Mesendoderm (in vitro differentiated cells): ENCODE data around the gene WNT3A.
A peak's percentile ranks its signal among the peaks of the same experiment; 100 is the strongest.

Experiments used
- DNase-seq: peaks from one replicate; pipeline ENCODE4 v3.0.0; 2013
- H2AK5ac ChIP-seq: 2 replicates; pipeline ENCODE4 v1.6.1; 2013; ENCODE audit warnings: low read length, inconsistent platforms
- H2BK120ac ChIP-seq: 2 replicates; pipeline ENCODE4 v1.6.1; 2013; ENCODE audit warnings: low read depth, mild to moderate bottlenecking, low read length, moderate library complexity, mixed read lengths
- H2BK15ac ChIP-seq: replicated peaks from 2 replicates; pipeline ENCODE4 v1.6.1; 2013; ENCODE audit warnings: low read depth, mild to moderate bottlenecking, moderate library complexity
- H2BK5ac ChIP-seq: 2 replicates; pipeline ENCODE4 v1.6.1; 2013; ENCODE audit warnings: low read length, inconsistent platforms
- H3K18ac ChIP-seq: 2 replicates; pipeline ENCODE4 v1.6.1; 2013; ENCODE audit warnings: mild to moderate bottlenecking, low read length, mixed read lengths
- H3K23ac ChIP-seq: one replicate; pipeline ENCODE4 v1.6.1; 2013; ENCODE audit warnings: low read length
- H3K27ac ChIP-seq: 2 replicates; pipeline ENCODE4 v1.5.1; 2013; ENCODE audit warnings: low read depth, mild to moderate bottlenecking, inconsistent platforms, low read length, moderate library complexity
- H3K27me3 ChIP-seq: 2 replicates; pipeline ENCODE4 v1.6.1; 2013; ENCODE audit warnings: low read length, control low read depth, mild to moderate bottlenecking, inconsistent platforms; ENCODE audit not compliant: insufficient read depth, poor library complexity
- H3K36me3 ChIP-seq: 2 replicates; pipeline ENCODE4 v1.6.1; 2013; ENCODE audit warnings: low read length, inconsistent platforms; ENCODE audit not compliant: control insufficient read depth, insufficient read depth
- H3K4ac ChIP-seq: one replicate; pipeline ENCODE4 v1.6.1; 2013; ENCODE audit warnings: low read depth, mild to moderate bottlenecking, low read length, moderate library complexity
- H3K4me1 ChIP-seq: 2 replicates; pipeline ENCODE4 v1.6.1; 2013; ENCODE audit warnings: low read depth, low read length, inconsistent platforms; ENCODE audit not compliant: control insufficient read depth
- H3K4me2 ChIP-seq: 2 replicates; pipeline ENCODE4 v1.6.1; 2013; ENCODE audit warnings: low read length
- H3K4me3 ChIP-seq: 2 replicates; pipeline ENCODE4 v1.5.1; 2013; ENCODE audit warnings: mild to moderate bottlenecking, low read length
- H3K56ac ChIP-seq: one replicate; pipeline ENCODE4 v1.6.1; 2013; ENCODE audit warnings: low read length
- H3K79me1 ChIP-seq: 2 replicates; pipeline ENCODE4 v1.6.1; 2013; ENCODE audit warnings: low read length, inconsistent platforms
- H3K79me2 ChIP-seq: 2 replicates; pipeline ENCODE4 v1.6.1; 2013; ENCODE audit warnings: mild to moderate bottlenecking, low read length; ENCODE audit not compliant: control insufficient read depth, insufficient read depth
- H3K9ac ChIP-seq: 2 replicates; pipeline ENCODE4 v1.6.1; 2013; ENCODE audit warnings: low read length, inconsistent platforms
- H4K5ac ChIP-seq: one replicate; pipeline ENCODE4 v1.6.1; 2013; ENCODE audit warnings: low read length
- H4K8ac ChIP-seq: one replicate; pipeline ENCODE4 v1.6.1; 2013; ENCODE audit warnings: low read depth, mild to moderate bottlenecking, control low read depth, low read length, moderate library complexity
- WGBS: extraction: QIAGEN DNeasy Blood & Tissue Kit; methylation state at CpG from one replicate; pipeline ENCODE4 v1.1.7; 2013; ENCODE audit warnings: low lambda C conversion rate, missing lambda C conversion rate; ENCODE audit not compliant: insufficient coverage; ENCODE audit errors: extremely low coverage; 5-methylcytosine and 5-hydroxymethylcytosine counted together

WNT3A gene

DNA sequence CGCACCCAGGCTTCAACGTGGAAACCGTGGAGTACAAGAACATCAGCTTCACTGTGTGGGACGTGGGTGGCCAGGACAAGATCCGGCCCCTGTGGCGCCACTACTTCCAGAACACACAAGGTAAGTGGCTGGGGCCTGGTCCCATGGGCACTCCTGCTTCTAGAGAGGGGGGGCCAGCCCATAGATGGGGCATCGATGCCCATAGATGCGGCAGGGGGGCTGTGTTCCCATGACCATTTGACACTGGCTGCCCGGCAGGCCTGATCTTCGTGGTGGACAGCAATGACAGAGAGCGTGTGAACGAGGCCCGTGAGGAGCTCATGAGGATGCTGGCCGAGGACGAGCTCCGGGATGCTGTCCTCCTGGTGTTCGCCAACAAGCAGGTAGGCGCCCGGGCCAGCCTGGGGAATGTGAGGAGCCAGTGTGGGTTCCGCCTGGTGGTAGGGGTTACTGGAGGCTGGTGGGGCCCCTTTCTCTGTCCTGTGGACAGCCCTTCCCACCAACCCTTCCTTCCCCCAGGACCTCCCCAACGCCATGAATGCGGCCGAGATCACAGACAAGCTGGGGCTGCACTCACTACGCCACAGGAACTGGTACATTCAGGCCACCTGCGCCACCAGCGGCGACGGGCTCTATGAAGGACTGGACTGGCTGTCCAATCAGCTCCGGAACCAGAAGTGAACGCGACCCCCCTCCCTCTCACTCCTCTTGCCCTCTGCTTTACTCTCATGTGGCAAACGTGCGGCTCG is 90.7 kb downstream of the WNT3A start:
- peaks cover 6% of the 10 kb centered on the region for H3K36me3 ChIP-seq
- H4K5ac ChIP-seq = no peak overlapping the region
- WGBS = no CpG with 5 or more reads among the region's 34 CpGs
- no peak overlapping the region for H2BK5ac ChIP-seq
- no peaks in the 10 kb centered on the region for H3K27me3 ChIP-seq
- H3K9ac ChIP-seq = no peak overlapping the region
- no peak overlapping the region for H3K4ac ChIP-seq
- no peak overlapping the region for H3K4me3 ChIP-seq
- H2BK15ac ChIP-seq = no peak overlapping the region
- H3K4me2 ChIP-seq = no peak overlapping the region
- DNase-seq = no peak
- no peak overlapping the region for H3K56ac ChIP-seq
- no peak overlapping the region for H2BK120ac ChIP-seq
- no peak overlapping the region for H3K27ac ChIP-seq
- H3K79me2 ChIP-seq = peaks cover 50% of the 10 kb centered on the region
- H3K18ac ChIP-seq = no peak overlapping the region
- H4K8ac ChIP-seq = no peak overlapping the region
- no peak overlapping the region for H2AK5ac ChIP-seq
- H3K4me1 ChIP-seq = no peaks in the 10 kb centered on the region
- peaks cover 14% of the 10 kb centered on the region for H3K79me1 ChIP-seq
- no peak overlapping the region for H3K23ac ChIP-seq

DNA sequence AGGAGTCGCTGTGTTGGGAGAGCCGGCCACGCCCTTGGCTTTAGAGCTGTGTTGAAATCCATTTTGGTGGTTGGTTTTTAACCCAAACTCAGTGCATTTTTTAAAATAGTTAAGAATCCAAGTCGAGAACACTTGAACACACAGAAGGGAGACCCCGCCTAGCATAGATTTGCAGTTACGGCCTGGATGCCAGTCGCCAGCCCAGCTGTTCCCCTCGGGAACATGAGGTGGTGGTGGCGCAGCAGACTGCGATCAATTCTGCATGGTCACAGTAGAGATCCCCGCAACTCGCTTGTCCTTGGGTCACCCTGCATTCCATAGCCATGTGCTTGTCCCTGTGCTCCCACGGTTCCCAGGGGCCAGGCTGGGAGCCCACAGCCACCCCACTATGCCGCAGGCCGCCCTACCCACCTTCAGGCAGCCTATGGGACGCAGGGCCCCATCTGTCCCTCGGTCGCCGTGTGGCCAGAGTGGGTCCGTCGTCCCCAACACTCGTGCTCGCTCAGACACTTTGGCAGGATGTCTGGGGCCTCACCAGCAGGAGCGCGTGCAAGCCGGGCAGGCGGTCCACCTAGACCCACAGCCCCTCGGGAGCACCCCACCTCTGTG is 91.6 kb downstream of the WNT3A start:
- no peak overlapping the region for H3K27ac ChIP-seq
- H3K4me2 ChIP-seq = no peak overlapping the region
- WGBS = no CpG with 5 or more reads among the region's 28 CpGs
- H2AK5ac ChIP-seq = no peak overlapping the region
- no peaks in the 10 kb centered on the region for H3K27me3 ChIP-seq
- H3K79me2 ChIP-seq = peaks cover 41% of the 10 kb centered on the region
- H3K18ac ChIP-seq = no peak overlapping the region
- H4K5ac ChIP-seq = no peak overlapping the region
- H3K56ac ChIP-seq = no peak overlapping the region
- no peaks in the 10 kb centered on the region for H3K4me1 ChIP-seq
- no peak overlapping the region for H4K8ac ChIP-seq
- no peak overlapping the region for H2BK5ac ChIP-seq
- H3K23ac ChIP-seq = no peak overlapping the region
- peaks cover 13% of the 10 kb centered on the region for H3K79me1 ChIP-seq
- H3K4me3 ChIP-seq = no peak overlapping the region
- H3K36me3 ChIP-seq = peaks cover 3% of the 10 kb centered on the region
- H3K9ac ChIP-seq = no peak overlapping the region
- no peak overlapping the region for H2BK120ac ChIP-seq
- no peak for DNase-seq
- no peak overlapping the region for H2BK15ac ChIP-seq
- H3K4ac ChIP-seq = no peak overlapping the region

DNA sequence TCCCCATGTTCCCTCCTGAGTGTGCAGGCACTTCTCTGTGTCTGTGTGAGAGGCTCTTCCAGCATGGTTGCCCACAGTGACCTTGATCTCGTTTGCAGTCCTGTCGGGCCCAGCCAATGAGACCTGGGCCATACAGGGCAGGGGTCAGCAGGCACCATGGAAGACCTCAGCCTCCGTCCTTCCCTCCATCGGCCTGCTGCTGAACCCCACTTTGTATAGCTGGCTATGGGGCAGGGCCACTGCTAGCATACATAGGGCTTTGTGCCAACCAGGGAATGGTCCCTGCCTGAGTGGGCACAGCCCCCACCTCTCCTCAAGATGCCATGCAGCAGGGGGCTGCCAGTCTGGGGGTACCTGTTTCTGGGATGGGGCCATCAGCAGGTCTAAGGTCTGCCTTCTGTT is 92.5 kb downstream of the WNT3A start:
- no peak overlapping the region for H3K4me2 ChIP-seq
- H4K8ac ChIP-seq = no peak overlapping the region
- H3K18ac ChIP-seq = no peak overlapping the region
- H2BK5ac ChIP-seq = no peak overlapping the region
- H3K79me2 ChIP-seq = peaks cover 32% of the 10 kb centered on the region
- DNase-seq = no peak
- no peak overlapping the region for H3K4ac ChIP-seq
- no peak overlapping the region for H2BK15ac ChIP-seq
- no peaks in the 10 kb centered on the region for H3K27me3 ChIP-seq
- no peak overlapping the region for H3K23ac ChIP-seq
- WGBS = no CpG with 5 or more reads among the region's 4 CpGs
- H3K79me1 ChIP-seq = peaks cover 13% of the 10 kb centered on the region
- no peak overlapping the region for H3K27ac ChIP-seq
- no peak overlapping the region for H3K9ac ChIP-seq
- H3K4me3 ChIP-seq = no peak overlapping the region
- no peak overlapping the region for H2AK5ac ChIP-seq
- H2BK120ac ChIP-seq = no peak overlapping the region
- H4K5ac ChIP-seq = no peak overlapping the region
- H3K4me1 ChIP-seq = peaks cover 1% of the 10 kb centered on the region
- H3K56ac ChIP-seq = no peak overlapping the region
- H3K36me3 ChIP-seq = peaks cover 3% of the 10 kb centered on the region

DNA sequence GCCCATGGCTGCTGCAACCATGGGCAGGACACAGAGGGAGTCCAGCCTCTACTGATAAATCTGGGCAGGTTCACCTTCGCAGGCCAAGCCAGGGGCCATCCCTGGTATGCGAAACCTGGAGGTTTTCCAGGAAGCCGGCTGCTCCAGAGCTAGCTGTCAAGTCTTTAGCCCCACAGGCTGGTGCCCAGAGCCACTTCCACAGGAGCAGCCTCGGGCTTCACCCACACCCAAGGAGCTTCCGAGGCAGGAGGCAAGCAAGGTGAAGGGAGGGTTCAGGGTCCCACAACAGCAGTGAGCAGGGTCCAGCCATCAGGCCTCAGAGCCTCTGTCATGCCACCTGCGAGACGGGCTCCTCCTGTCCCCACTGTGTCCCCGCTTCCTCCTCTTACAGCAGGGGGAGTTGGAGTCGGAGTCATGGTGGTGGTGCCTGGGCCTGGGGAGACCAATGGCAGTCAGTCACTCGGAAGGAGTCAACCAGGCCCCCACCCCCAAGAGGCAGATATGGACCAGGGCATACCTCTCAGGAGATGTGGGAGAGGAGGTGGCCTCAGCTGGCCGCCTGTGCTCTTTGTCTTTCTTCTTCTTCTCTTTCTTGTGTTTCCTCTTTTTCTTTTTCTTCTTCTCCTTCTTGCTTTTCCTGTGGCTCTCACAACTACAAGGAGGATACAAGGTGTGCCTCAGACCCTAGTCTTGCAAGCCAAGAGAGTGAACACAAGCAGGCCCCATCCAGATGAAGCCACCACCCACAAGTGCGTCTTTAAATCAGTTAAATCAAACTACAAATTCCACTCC is 94.2 kb downstream of the WNT3A start:
- peaks cover 3% of the 10 kb centered on the region for H3K36me3 ChIP-seq
- no peak overlapping the region for H3K4me3 ChIP-seq

DNA sequence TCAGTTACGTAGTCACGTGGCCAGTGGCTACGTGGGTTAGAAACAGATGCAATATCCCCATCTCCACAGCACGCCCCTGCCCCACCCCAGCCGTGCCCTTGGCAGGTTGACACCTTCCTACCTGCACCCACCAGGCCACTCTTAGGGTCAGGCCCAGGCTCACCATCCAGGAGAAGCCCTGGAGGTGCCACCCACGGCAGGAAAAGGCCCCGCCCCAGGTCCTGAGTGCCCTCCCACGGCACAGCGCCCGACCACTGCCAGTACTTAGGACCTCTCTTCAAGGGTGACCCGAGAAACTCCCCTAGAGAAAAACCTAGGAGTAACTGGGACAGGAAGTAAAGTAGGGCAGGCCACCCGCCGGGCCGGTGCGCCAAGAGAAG is 94.8 kb downstream of the WNT3A start:
- no peak overlapping the region for H3K27ac ChIP-seq
- H3K36me3 ChIP-seq = peaks cover 3% of the 10 kb centered on the region
- no CpG with 5 or more reads among the region's 15 CpGs for WGBS

More for the DNA sequence above, 94.2 kb downstream of the WNT3A start:
- Histone ChIP-seq H3K27ac (no peak overlapping the region), H3K4me1 (peaks cover 1% of the 10 kb centered on the region), H2BK120ac (no peak overlapping the region), H2BK15ac (no peak overlapping the region), H3K27me3 (no peaks in the 10 kb centered on the region), H2AK5ac (no peak overlapping the region), H4K5ac (no peak overlapping the region), H4K8ac (no peak overlapping the region), H3K18ac (no peak overlapping the region), H2BK5ac (no peak overlapping the region), H3K79me2 (peaks cover 15% of the 10 kb centered on the region), H3K9ac (no peak overlapping the region), H3K4me2 (no peak overlapping the region), H3K23ac (no peak overlapping the region), H3K56ac (no peak overlapping the region), H3K79me1 (peaks cover 11% of the 10 kb centered on the region), H3K4ac (no peak overlapping the region)
- no CpG with 5 or more reads among the region's 12 CpGs for WGBS
- no peak for DNase-seq

More for the DNA sequence above, 94.8 kb downstream of the WNT3A start:
- H3K4ac ChIP-seq = no peak overlapping the region
- peaks cover 9% of the 10 kb centered on the region for H3K79me2 ChIP-seq
- H2BK120ac ChIP-seq = no peak overlapping the region
- no peak overlapping the region for H4K8ac ChIP-seq
- no peak overlapping the region for H3K4me2 ChIP-seq
- H3K79me1 ChIP-seq = peaks cover 10% of the 10 kb centered on the region
- no peaks in the 10 kb centered on the region for H3K27me3 ChIP-seq
- no peak overlapping the region for H3K56ac ChIP-seq
- no peak overlapping the region for H4K5ac ChIP-seq
- peaks cover 1% of the 10 kb centered on the region for H3K4me1 ChIP-seq
- no peak overlapping the region for H2BK15ac ChIP-seq
- H2BK5ac ChIP-seq = no peak overlapping the region
- DNase-seq = no peak
- H2AK5ac ChIP-seq = no peak overlapping the region
- no peak overlapping the region for H3K4me3 ChIP-seq
- H3K23ac ChIP-seq = no peak overlapping the region
- H3K18ac ChIP-seq = no peak overlapping the region
- peak overlapping the region; percentile 88 for H3K9ac ChIP-seq
